Neuron (in vitro differentiated cells): ENCODE data around the gene INHBC.
"Not testable (repeated sequence)": the region's sequence is repeated elsewhere in the genome, so short reads cannot be mapped to it uniquely, and the experiment has no call there.

ENCODE experiments used
- H2AFZ ChIP-seq: one replicate; pipeline ENCODE4 v1.6.1; 2013; ENCODE audit warnings: low read depth, mild to moderate bottlenecking, inconsistent platforms, low read length, moderate library complexity
- H3K27me3 ChIP-seq: one replicate; pipeline ENCODE4 v1.6.1; 2013; ENCODE audit warnings: low read length; ENCODE audit not compliant: insufficient read depth
- H3K36me3 ChIP-seq: one replicate; pipeline ENCODE4 v1.6.1; 2013; ENCODE audit warnings: low read length; ENCODE audit not compliant: insufficient read depth
- H3K4me1 ChIP-seq: one replicate; pipeline ENCODE4 v1.6.1; 2013; ENCODE audit warnings: low read length; ENCODE audit not compliant: insufficient read depth
- H3K4me3 ChIP-seq: 2 replicates; pipeline ENCODE4 v1.5.1; 2013; ENCODE audit warnings: mild to moderate bottlenecking, low read length, moderate library complexity
- H3K9me3 ChIP-seq: one replicate; pipeline ENCODE4 v1.6.1; 2013; ENCODE audit warnings: low read length

INHBC gene

GRCh38 chr12:57433370-57433769 is 1.2 kb upstream of the INHBC start:
- H3K9me3 ChIP-seq: no peaks in the 10 kb centered on the region
- no peaks in the 10 kb centered on the region for H3K27me3 ChIP-seq
- peaks cover 11% of the 10 kb centered on the region for H3K4me1 ChIP-seq
- no peak overlapping the region for H2AFZ ChIP-seq
- no peak overlapping the region for H3K4me3 ChIP-seq
- H3K36me3 ChIP-seq: no peaks in the 10 kb centered on the region

GRCh38 chr12:57435293-57435692 is 709 bp downstream of the INHBC start:
- Histone ChIP-seq H3K4me3 (no peak overlapping the region), H3K9me3 (no peaks in the 10 kb centered on the region)

GRCh38 chr12:57438400-57438799 is 3.8 kb downstream of the INHBC start:
- no peaks in the 10 kb centered on the region for H3K9me3 ChIP-seq
- H3K36me3 ChIP-seq: no peaks in the 10 kb centered on the region
- H2AFZ ChIP-seq: no peak overlapping the region
- H3K27me3 ChIP-seq: no peaks in the 10 kb centered on the region
- H3K4me1 ChIP-seq: no peaks in the 10 kb centered on the region
- no peak overlapping the region for H3K4me3 ChIP-seq

More at GRCh38 chr12:57435293-57435692, 709 bp downstream of the INHBC start:
- Histone ChIP-seq H2AFZ (no peak overlapping the region), H3K4me1 (peaks cover 3% of the 10 kb centered on the region), H3K36me3 (no peaks in the 10 kb centered on the region), H3K27me3 (no peaks in the 10 kb centered on the region)

- Histone ChIP-seq H3K27me3 (no peaks in the 10 kb centered on the region), H3K4me3 (no peak overlapping the region), H3K9me3 (no peaks in the 10 kb centered on the region), H3K4me1 (no peaks in the 10 kb centered on the region), H2AFZ (no peak overlapping the region), H3K36me3 (no peaks in the 10 kb centered on the region)
These were observed 5.2 kb downstream of the INHBC start for GRCh38 chr12:57439762-57440266.

- H3K27me3 ChIP-seq, H3K4me3 ChIP-seq, H3K9me3 ChIP-seq, H2AFZ ChIP-seq, H3K36me3 ChIP-seq, H3K4me1 ChIP-seq: not testable (repeated sequence)
These were observed 6.8 kb downstream of the INHBC start for GRCh38 chr12:57441393-57441792.

GRCh38 chr12:57441846-57442427 is 7.4 kb downstream of the INHBC start:
- Histone ChIP-seq H3K9me3 (no peaks in the 10 kb centered on the region), H3K27me3 (no peaks in the 10 kb centered on the region), H3K4me1 (no peaks in the 10 kb centered on the region), H2AFZ (no peak overlapping the region), H3K4me3 (no peak overlapping the region), H3K36me3 (no peaks in the 10 kb centered on the region)

GRCh38 chr12:57444337-57444736 is 9.8 kb downstream of the INHBC start:
- not testable (repeated sequence) for H3K9me3 ChIP-seq, H2AFZ ChIP-seq, H3K36me3 ChIP-seq, H3K4me1 ChIP-seq, H3K4me3 ChIP-seq, H3K27me3 ChIP-seq

- H3K9me3 ChIP-seq: no peaks in the 10 kb centered on the region
- no peaks in the 10 kb centered on the region for H3K36me3 ChIP-seq
- no peaks in the 10 kb centered on the region for H3K4me1 ChIP-seq
- H3K4me3 ChIP-seq: no peak overlapping the region
- no peaks in the 10 kb centered on the region for H3K27me3 ChIP-seq
- no peak overlapping the region for H2AFZ ChIP-seq
These were observed 10.2 kb downstream of the INHBC start for GRCh38 chr12:57444744-57445143.

- Histone ChIP-seq H2AFZ (no peak overlapping the region), H3K4me1 (no peaks in the 10 kb centered on the region), H3K27me3 (peaks cover 2% of the 10 kb centered on the region), H3K9me3 (no peaks in the 10 kb centered on the region), H3K36me3 (no peaks in the 10 kb centered on the region), H3K4me3 (no peak overlapping the region)
These were observed 11.8 kb downstream of the INHBC start for GRCh38 chr12:57446292-57446960.

- H3K4me3 ChIP-seq: no peak overlapping the region
- H3K27me3 ChIP-seq: peaks cover 2% of the 10 kb centered on the region
- H2AFZ ChIP-seq: no peak overlapping the region
These were observed 14.1 kb downstream of the INHBC start for GRCh38 chr12:57448669-57449068.

GRCh38 chr12:57449375-57449774 is 14.8 kb downstream of the INHBC start:
- no peak overlapping the region for H2AFZ ChIP-seq
- H3K4me3 ChIP-seq: no peak overlapping the region
- peaks cover 7% of the 10 kb centered on the region for H3K4me1 ChIP-seq
- no peaks in the 10 kb centered on the region for H3K36me3 ChIP-seq
- peaks cover 2% of the 10 kb centered on the region for H3K27me3 ChIP-seq
- no peaks in the 10 kb centered on the region for H3K9me3 ChIP-seq

More at GRCh38 chr12:57448669-57449068, 14.1 kb downstream of the INHBC start:
- no peaks in the 10 kb centered on the region for H3K9me3 ChIP-seq
- no peaks in the 10 kb centered on the region for H3K36me3 ChIP-seq
- H3K4me1 ChIP-seq: peaks cover 7% of the 10 kb centered on the region

GRCh38 chr12:57450057-57450456 is 15.5 kb downstream of the INHBC start:
- Histone ChIP-seq H3K36me3 (no peaks in the 10 kb centered on the region), H2AFZ (no peak overlapping the region), H3K4me1 (peaks cover 9% of the 10 kb centered on the region), H3K9me3 (no peaks in the 10 kb centered on the region), H3K27me3 (peaks cover 2% of the 10 kb centered on the region), H3K4me3 (no peak overlapping the region)

- Histone ChIP-seq H3K4me3 (no peak overlapping the region), H3K9me3 (no peaks in the 10 kb centered on the region), H2AFZ (no peak overlapping the region), H3K36me3 (no peaks in the 10 kb centered on the region), H3K4me1 (peaks cover 12% of the 10 kb centered on the region), H3K27me3 (peaks cover 2% of the 10 kb centered on the region)
These were observed 16.7 kb downstream of the INHBC start for GRCh38 chr12:57451233-57451778.
